Measurements from ENCODE around the gene TMCC3. TPM values are rescaled to one million over a fixed set of nuclear protein-coding genes. Genes with fewer than 3 reads are reported as not detected.

The TMCC3 gene
- total RNA-seq, 2 donors from 2014 or later = 2.5 to 4.2 TPM

DNA sequence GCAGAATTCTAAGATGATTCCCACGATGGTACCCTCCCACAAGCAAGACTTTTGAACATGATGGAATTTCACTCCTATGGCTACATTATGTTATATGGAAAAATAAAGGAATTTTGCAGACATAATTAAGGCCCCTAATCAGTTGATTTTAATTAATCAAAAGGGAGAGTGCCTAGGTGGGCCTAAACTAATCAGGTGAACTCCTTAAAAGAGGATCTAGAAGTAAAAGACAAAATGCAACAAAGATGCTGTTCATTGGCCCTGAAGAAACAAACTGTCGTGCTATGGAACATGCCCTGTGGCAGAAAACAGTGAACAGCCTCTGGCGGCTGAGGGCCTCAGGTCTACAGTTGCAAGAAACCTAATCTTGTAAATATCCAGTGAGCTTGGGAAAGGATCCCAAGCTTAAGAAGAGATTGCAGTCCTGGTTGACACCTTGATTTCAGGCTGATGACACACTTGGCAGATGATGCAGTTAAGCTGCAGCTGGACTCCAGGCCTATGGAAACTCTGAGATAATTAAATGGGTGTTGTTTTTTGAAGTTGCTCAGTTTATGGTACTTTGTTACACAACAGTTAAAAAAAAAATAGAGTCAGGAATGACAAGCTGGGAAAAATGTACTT lies 13.8 kb downstream of the TMCC3 start:
- H3K4me1 ChIP-seq (ENCODE audit: control insufficient read depth, insufficient read depth, low read length) = no peaks in the 10 kb centered on the region
- Mint-ChIP-seq H3K27ac (no peak overlapping the region), H3K27me3 (ENCODE audit: insufficient read depth) (peaks cover 5% of the 10 kb centered on the region), H3K36me3 (ENCODE audit: low read depth) (no peaks in the 10 kb centered on the region), H3K9me3 (no peaks in the 10 kb centered on the region), H3K4me3 (no peak overlapping the region), H3K4me1 (peaks cover 13% of the 10 kb centered on the region)
- no peak overlapping the region for H3K4me3 ChIP-seq (ENCODE audit: low read length)
- no peak overlapping the region for H3K27ac ChIP-seq (ENCODE audit: low read depth, low read length)
- WGBS, 2 experiments (ENCODE audit: insufficient coverage in 1 of 2, insufficient read length in 1 of 2) = 86% methylated on average over 2 to 3 of the region's 3 CpGs
- no peaks in the 10 kb centered on the region for H3K27me3 ChIP-seq (ENCODE audit: control insufficient read depth, insufficient read depth, low read length, poor library complexity, severe bottlenecking)
- no peak for DNase-seq
- H3K9ac ChIP-seq (ENCODE audit: extremely low read depth, low read length, poor library complexity, severe bottlenecking) = no peak overlapping the region
- H3K36me3 ChIP-seq (ENCODE audit: control insufficient read depth, insufficient read depth, low read length) = no peaks in the 10 kb centered on the region
- H3K9me3 ChIP-seq (ENCODE audit: control insufficient read depth, low read length) = no peaks in the 10 kb centered on the region
- TF ChIP-seq, protein P1, sequence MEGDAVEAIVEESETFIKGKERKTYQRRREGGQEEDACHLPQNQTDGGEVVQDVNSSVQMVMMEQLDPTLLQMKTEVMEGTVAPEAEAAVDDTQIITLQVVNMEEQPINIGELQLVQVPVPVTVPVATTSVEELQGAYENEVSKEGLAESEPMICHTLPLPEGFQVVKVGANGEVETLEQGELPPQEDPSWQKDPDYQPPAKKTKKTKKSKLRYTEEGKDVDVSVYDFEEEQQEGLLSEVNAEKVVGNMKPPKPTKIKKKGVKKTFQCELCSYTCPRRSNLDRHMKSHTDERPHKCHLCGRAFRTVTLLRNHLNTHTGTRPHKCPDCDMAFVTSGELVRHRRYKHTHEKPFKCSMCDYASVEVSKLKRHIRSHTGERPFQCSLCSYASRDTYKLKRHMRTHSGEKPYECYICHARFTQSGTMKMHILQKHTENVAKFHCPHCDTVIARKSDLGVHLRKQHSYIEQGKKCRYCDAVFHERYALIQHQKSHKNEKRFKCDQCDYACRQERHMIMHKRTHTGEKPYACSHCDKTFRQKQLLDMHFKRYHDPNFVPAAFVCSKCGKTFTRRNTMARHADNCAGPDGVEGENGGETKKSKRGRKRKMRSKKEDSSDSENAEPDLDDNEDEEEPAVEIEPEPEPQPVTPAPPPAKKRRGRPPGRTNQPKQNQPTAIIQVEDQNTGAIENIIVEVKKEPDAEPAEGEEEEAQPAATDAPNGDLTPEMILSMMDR (conservative IDR thresholded peaks at IDR 0.05) = no peak

DNA sequence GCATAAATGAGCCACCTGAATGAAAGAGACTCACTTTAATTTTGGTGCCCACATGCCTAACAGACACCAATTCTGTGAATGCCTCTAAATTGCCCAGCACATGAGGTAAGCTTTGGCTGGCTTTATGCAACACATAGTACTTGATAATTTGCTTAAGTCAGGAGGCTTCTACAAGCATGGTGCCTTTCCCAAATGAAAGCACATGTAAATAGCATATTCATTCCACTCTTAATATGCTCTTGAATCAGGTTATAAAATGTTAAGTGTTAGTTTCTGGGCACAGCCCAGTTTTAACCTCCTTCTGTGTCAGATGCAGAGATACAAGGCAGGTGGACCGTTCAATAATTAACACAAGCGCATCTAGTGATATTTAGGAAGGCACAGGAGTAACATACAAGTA lies 15.6 kb downstream of the TMCC3 start:
- H3K27me3 Mint-ChIP-seq (ENCODE audit: insufficient read depth) = peaks cover 5% of the 10 kb centered on the region
- H3K4me3 Mint-ChIP-seq = no peak overlapping the region
- H3K9me3 Mint-ChIP-seq = no peaks in the 10 kb centered on the region
- H3K36me3 ChIP-seq (ENCODE audit: control insufficient read depth, insufficient read depth, low read length) = no peaks in the 10 kb centered on the region
- TF ChIP-seq, protein P1 (conservative IDR thresholded peaks at IDR 0.05) = no peak
- H3K4me3 ChIP-seq (ENCODE audit: low read length) = no peak overlapping the region
- H3K4me1 Mint-ChIP-seq = peaks cover 15% of the 10 kb centered on the region
- no peak overlapping the region for H3K27ac Mint-ChIP-seq
- no peaks in the 10 kb centered on the region for H3K27me3 ChIP-seq (ENCODE audit: control insufficient read depth, insufficient read depth, low read length, poor library complexity, severe bottlenecking)
- WGBS, 2 experiments (ENCODE audit: insufficient coverage in 1 of 2, insufficient read length in 1 of 2) = 98% methylated on average over 2 of the region's 2 CpGs; no CpG with 5 or more reads in 1 of the 2 experiments
- no peak overlapping the region for H3K9ac ChIP-seq (ENCODE audit: extremely low read depth, low read length, poor library complexity, severe bottlenecking)
- no peak for DNase-seq
- no peak overlapping the region for H3K27ac ChIP-seq (ENCODE audit: low read depth, low read length)
- no peaks in the 10 kb centered on the region for H3K9me3 ChIP-seq (ENCODE audit: control insufficient read depth, low read length)
- no peaks in the 10 kb centered on the region for H3K36me3 Mint-ChIP-seq (ENCODE audit: low read depth)
- H3K4me1 ChIP-seq (ENCODE audit: control insufficient read depth, insufficient read depth, low read length) = peaks cover 5% of the 10 kb centered on the region

DNA sequence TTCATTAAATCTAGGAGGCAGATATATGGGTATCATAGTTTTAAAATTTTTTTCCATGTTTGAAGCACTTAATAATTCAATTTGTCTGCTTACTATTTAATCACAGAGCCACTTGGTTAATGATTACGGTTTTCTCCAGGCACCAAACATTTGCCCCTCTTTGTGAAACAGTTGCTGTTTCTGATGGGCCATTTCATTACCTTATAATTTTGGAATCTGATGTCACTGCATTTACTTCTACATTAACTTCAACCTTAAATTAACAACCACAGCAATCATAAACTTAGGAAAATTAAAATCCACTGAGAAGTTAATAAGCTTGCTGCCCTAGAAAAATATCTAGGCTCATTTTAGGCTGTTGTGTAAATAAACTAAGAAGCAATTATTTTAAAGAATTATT lies 17.0 kb downstream of the TMCC3 start:
- Mint-ChIP-seq H3K27ac (no peak overlapping the region), H3K27me3 (ENCODE audit: insufficient read depth) (peaks cover 5% of the 10 kb centered on the region), H3K9me3 (no peaks in the 10 kb centered on the region), H3K4me1 (peaks cover 15% of the 10 kb centered on the region), H3K4me3 (no peak overlapping the region), H3K36me3 (ENCODE audit: low read depth) (no peaks in the 10 kb centered on the region)
- H3K4me1 ChIP-seq (ENCODE audit: control insufficient read depth, insufficient read depth, low read length) = peaks cover 5% of the 10 kb centered on the region
- no peak overlapping the region for H3K4me3 ChIP-seq (ENCODE audit: low read length)
- no peaks in the 10 kb centered on the region for H3K9me3 ChIP-seq (ENCODE audit: control insufficient read depth, low read length)
- no peaks in the 10 kb centered on the region for H3K27me3 ChIP-seq (ENCODE audit: control insufficient read depth, insufficient read depth, low read length, poor library complexity, severe bottlenecking)
- DNase-seq = no peak
- no peaks in the 10 kb centered on the region for H3K36me3 ChIP-seq (ENCODE audit: control insufficient read depth, insufficient read depth, low read length)
- TF ChIP-seq, protein P1 (conservative IDR thresholded peaks at IDR 0.05) = no peak
- no peak overlapping the region for H3K27ac ChIP-seq (ENCODE audit: low read depth, low read length)
- WGBS, 2 experiments (ENCODE audit: insufficient coverage in 1 of 2, insufficient read length in 1 of 2) = 94% methylated on average over 1 of the region's 1 CpG; no CpG with 5 or more reads in 1 of the 2 experiments
- H3K9ac ChIP-seq (ENCODE audit: extremely low read depth, low read length, poor library complexity, severe bottlenecking) = no peak overlapping the region

Data from endodermal cell (in vitro differentiated cells).